Liver (tissue), 3 donors: ENCODE results near the gene PACC1.

Experiments used
- ATF3 ChIP-seq: IDR thresholded peaks from 2 replicates; pipeline ENCODE4 v1.6.1; 2016; ENCODE audit warnings: antibody characterized with exemption
- EGR1 ChIP-seq, 2 donors: IDR thresholded peaks; 2 replicates each; pipeline ENCODE4 v1.6.1; 2016 to 2018; ENCODE audit warnings: antibody characterized with exemption in 2 of 2, low read depth in 2 of 2
- FOXA1 ChIP-seq: IDR thresholded peaks from 2 replicates; pipeline ENCODE4 v1.6.1; 2016; ENCODE audit warnings: antibody characterized with exemption
- GABPA ChIP-seq, 2 donors: IDR thresholded peaks in 1 of 2; conservative IDR thresholded peaks in 1 of 2; 2 replicates each; pipeline ENCODE4 v1.6.1; 2016; ENCODE audit warnings: antibody characterized with exemption in 2 of 2, mild to moderate bottlenecking in 1 of 2, moderate library complexity in 1 of 2
- JUND ChIP-seq, 2 donors: IDR thresholded peaks; 2 replicates each; pipeline ENCODE4 v1.6.1; 2016; ENCODE audit warnings: antibody characterized with exemption in 2 of 2
- RAD21 ChIP-seq, 2 donors: IDR thresholded peaks; 2 replicates each; pipeline ENCODE4 v1.6.1; 2016; ENCODE audit warnings: antibody characterized with exemption in 2 of 2, mild to moderate bottlenecking in 2 of 2
- RXRA ChIP-seq, 2 donors: IDR thresholded peaks; 2 replicates each; pipeline ENCODE4 v1.6.1; 2017 to 2018; ENCODE audit warnings: antibody characterized with exemption in 2 of 2, mild to moderate bottlenecking in 1 of 2
- TAF1 ChIP-seq: conservative IDR thresholded peaks from 2 replicates; pipeline ENCODE4 v1.6.1; 2016; ENCODE audit warnings: antibody characterized with exemption, mild to moderate bottlenecking
- YY1 ChIP-seq: IDR thresholded peaks from 2 replicates; pipeline ENCODE4 v1.6.1; 2016; ENCODE audit warnings: antibody characterized with exemption, mild to moderate bottlenecking
- ZBTB33 ChIP-seq: IDR thresholded peaks from 2 replicates; pipeline ENCODE4 v1.6.1; 2016; ENCODE audit warnings: antibody characterized with exemption
- TF ChIP-seq, protein P1 (sequence below): fragments of 150-350 bp; IDR thresholded peaks from 2 replicates; pipeline ENCODE4 v1.5.1; 2017; ENCODE audit warnings: improper control_type of control experiment, low read depth, low read length; ENCODE audit not compliant: missing input control
- TF ChIP-seq, protein P2 (sequence below): IDR thresholded peaks from 2 replicates; pipeline ENCODE4 v1.6.1; 2016; ENCODE audit warnings: antibody characterized with exemption
- TF ChIP-seq, protein P3 (sequence below): IDR thresholded peaks from 2 replicates; pipeline ENCODE4 v1.6.1; 2016; ENCODE audit warnings: antibody characterized with exemption, mild to moderate bottlenecking
- donor health status: healthy.
- donor health status: healthy.

DNA sequence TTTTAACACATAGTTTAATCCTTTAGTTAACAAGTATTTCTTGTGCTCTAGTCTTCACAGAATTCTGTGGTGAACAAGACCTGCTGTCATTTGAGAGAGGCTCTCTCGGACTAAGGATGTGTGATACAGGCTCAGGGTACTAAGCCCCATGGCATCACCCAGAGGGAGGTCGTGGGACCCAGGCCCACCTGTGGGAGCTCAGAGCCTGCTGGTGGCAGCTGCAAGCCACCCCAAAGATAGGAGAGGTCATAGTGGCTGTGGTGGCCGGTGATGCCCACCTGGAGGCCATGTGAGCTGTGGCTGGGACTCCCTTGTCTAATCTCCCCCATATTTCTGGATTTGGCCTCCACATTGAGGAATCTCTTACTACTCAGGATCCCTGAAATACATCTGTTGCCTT lies 40.1 kb upstream of the PACC1 start:
- TF ChIP-seq, protein P1, sequence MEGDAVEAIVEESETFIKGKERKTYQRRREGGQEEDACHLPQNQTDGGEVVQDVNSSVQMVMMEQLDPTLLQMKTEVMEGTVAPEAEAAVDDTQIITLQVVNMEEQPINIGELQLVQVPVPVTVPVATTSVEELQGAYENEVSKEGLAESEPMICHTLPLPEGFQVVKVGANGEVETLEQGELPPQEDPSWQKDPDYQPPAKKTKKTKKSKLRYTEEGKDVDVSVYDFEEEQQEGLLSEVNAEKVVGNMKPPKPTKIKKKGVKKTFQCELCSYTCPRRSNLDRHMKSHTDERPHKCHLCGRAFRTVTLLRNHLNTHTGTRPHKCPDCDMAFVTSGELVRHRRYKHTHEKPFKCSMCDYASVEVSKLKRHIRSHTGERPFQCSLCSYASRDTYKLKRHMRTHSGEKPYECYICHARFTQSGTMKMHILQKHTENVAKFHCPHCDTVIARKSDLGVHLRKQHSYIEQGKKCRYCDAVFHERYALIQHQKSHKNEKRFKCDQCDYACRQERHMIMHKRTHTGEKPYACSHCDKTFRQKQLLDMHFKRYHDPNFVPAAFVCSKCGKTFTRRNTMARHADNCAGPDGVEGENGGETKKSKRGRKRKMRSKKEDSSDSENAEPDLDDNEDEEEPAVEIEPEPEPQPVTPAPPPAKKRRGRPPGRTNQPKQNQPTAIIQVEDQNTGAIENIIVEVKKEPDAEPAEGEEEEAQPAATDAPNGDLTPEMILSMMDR, result no peak
- TF ChIP-seq ATF3 (no peak), GABPA (IDR thresholded peaks at IDR 0.05 in 1 of 2, conservative IDR thresholded peaks at IDR 0.05 in 1 of 2) (no peak), TAF1 (no peak), YY1 (no peak), JUND (IDR thresholded peaks at IDR 0.05) (no peak), FOXA1 (no peak), EGR1 (IDR thresholded peaks at IDR 0.05; ENCODE audit: low read depth in 2 of 2) (no peak), RAD21 (IDR thresholded peaks at IDR 0.05) (no peak), RXRA (IDR thresholded peaks at IDR 0.05) (no peak), ZBTB33 (no peak)
- TF ChIP-seq, protein P2, sequence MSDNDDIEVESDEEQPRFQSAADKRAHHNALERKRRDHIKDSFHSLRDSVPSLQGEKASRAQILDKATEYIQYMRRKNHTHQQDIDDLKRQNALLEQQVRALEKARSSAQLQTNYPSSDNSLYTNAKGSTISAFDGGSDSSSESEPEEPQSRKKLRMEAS, result no peak
- TF ChIP-seq, protein P3, sequence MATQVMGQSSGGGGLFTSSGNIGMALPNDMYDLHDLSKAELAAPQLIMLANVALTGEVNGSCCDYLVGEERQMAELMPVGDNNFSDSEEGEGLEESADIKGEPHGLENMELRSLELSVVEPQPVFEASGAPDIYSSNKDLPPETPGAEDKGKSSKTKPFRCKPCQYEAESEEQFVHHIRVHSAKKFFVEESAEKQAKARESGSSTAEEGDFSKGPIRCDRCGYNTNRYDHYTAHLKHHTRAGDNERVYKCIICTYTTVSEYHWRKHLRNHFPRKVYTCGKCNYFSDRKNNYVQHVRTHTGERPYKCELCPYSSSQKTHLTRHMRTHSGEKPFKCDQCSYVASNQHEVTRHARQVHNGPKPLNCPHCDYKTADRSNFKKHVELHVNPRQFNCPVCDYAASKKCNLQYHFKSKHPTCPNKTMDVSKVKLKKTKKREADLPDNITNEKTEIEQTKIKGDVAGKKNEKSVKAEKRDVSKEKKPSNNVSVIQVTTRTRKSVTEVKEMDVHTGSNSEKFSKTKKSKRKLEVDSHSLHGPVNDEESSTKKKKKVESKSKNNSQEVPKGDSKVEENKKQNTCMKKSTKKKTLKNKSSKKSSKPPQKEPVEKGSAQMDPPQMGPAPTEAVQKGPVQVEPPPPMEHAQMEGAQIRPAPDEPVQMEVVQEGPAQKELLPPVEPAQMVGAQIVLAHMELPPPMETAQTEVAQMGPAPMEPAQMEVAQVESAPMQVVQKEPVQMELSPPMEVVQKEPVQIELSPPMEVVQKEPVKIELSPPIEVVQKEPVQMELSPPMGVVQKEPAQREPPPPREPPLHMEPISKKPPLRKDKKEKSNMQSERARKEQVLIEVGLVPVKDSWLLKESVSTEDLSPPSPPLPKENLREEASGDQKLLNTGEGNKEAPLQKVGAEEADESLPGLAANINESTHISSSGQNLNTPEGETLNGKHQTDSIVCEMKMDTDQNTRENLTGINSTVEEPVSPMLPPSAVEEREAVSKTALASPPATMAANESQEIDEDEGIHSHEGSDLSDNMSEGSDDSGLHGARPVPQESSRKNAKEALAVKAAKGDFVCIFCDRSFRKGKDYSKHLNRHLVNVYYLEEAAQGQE, result no peak
